K562 (cell line): ENCODE data around the gene DNMT1. TPM values are rescaled to one million over a fixed set of nuclear protein-coding genes. Genes with fewer than 3 reads are reported as not detected.

ENCODE experiments used
- ATAC-seq: fragments of 200-7000 bp; cut with Tn5 transposase; 3 replicates; pipeline ENCODE4 v1.9.1; 2020; ENCODE audit warnings: moderate library complexity
- BruUV-seq: library from RNA; stranded (reverse); fragments of 400-500 nt; replicated peaks from 2 replicates; lab custom pipeline; 2021; lab: Mats Ljungman, UMichigan
- CTCF ChIA-PET: fragments of 300-600 bp; formaldehyde crosslinking; extraction: SDS; loops from one replicate; lab custom pipeline; 2021; ENCODE audit warnings: low intra/inter-chr PET ratio; lab: Yijun Ruan, JAX
- POLR2A ChIA-PET: fragments of 300-600, 350-650 bp; sonication (Branson Sonifier 250); formaldehyde crosslinking; extraction: SDS; loops from one replicate; lab custom pipeline; 2021; ENCODE audit warnings: antibody characterized with exemption, inconsistent platforms; lab: Yijun Ruan, JAX
- DNase-seq, 4 experiments: peaks; one replicate each; pipeline versions ENCODE4 v3.0.0 to v3.0.0-alpha.2; 2011 to 2018; ENCODE audit warnings: low spot score in 3 of 4, mixed read lengths in 3 of 4; ENCODE audit errors: extremely low read depth in 1 of 4
- FAIRE-seq: peaks from 2 replicates; lab custom pipeline; 2011; peaks lifted over from hg19 to GRCh38; lab: Jason Lieb, UNC
- H2AFZ ChIP-seq: 2 replicates; pipeline ENCODE4 v1.6.0; 2011; ENCODE audit warnings: low read depth, low read length, control low read depth, inconsistent platforms
- H3K27ac ChIP-seq: fragments of 200-600 bp; 3 replicates; pipeline ENCODE4 v1.8.0; 2011; ENCODE audit warnings: low read depth, mild to moderate bottlenecking, control low read depth, inconsistent platforms, low read length, moderate library complexity, mixed read lengths; ENCODE audit errors: extremely low read depth
- H3K27me3 ChIP-seq, 2 experiments: fragments of 300-600 bp in 1 of 2; 2 replicates in 1 of 2; 3 replicates in 1 of 2; pipeline versions ENCODE4 v1.6.0 to v1.8.0; 2011; ENCODE audit warnings: inconsistent platforms in 2 of 2, low read length in 2 of 2, mild to moderate bottlenecking in 1 of 2, mixed read lengths in 1 of 2, moderate library complexity in 1 of 2; ENCODE audit not compliant: control insufficient read depth in 2 of 2, insufficient read depth in 2 of 2
- H3K36me3 ChIP-seq: fragments of 300-600 bp; 3 replicates; pipeline ENCODE4 v1.8.0; 2011; ENCODE audit warnings: mild to moderate bottlenecking, low read length, inconsistent platforms; ENCODE audit not compliant: control insufficient read depth, insufficient read depth
- H3K4me1 ChIP-seq, 2 experiments: fragments of 200-600 bp in 1 of 2; replicated peaks in 1 of 2; 2 replicates in 1 of 2; 3 replicates in 1 of 2; pipeline versions ENCODE4 v1.5.1 to v1.8.0; 2011; ENCODE audit warnings: inconsistent platforms in 2 of 2, low read length in 2 of 2, mild to moderate bottlenecking in 1 of 2, mixed read lengths in 1 of 2, moderate library complexity in 1 of 2; ENCODE audit not compliant: control insufficient read depth in 2 of 2, insufficient read depth in 2 of 2
- H3K4me2 ChIP-seq: 2 replicates; pipeline ENCODE4 v1.6.1; 2011; ENCODE audit warnings: low read length, control low read depth, inconsistent platforms, mixed read lengths; ENCODE audit not compliant: insufficient read depth
- H3K4me3 ChIP-seq: fragments of 200-600 bp; sonication (generic), shearing (Covaris generic); 2 replicates; pipeline ENCODE4 v1.5.1; 2016; ENCODE audit warnings: control low read depth, inconsistent platforms
- H3K79me2 ChIP-seq: fragments of 200-600 bp; 3 replicates; pipeline ENCODE4 v1.8.0; 2011; ENCODE audit warnings: low read length, inconsistent platforms; ENCODE audit not compliant: control insufficient read depth, insufficient read depth
- H3K9ac ChIP-seq, 2 experiments: 2 replicates each; pipeline versions ENCODE4 v1.6.0 to v1.6.1; 2011; ENCODE audit warnings: low read depth in 2 of 2, low read length in 2 of 2, control low read depth in 1 of 2, inconsistent platforms in 1 of 2, mild to moderate bottlenecking in 1 of 2, mixed read lengths in 1 of 2; ENCODE audit not compliant: insufficient read depth in 1 of 2
- H3K9me1 ChIP-seq: one replicate; pipeline ENCODE4 v1.6.0; 2011; ENCODE audit warnings: inconsistent platforms, mild to moderate bottlenecking, low read length, moderate library complexity; ENCODE audit not compliant: control insufficient read depth, insufficient read depth
- H3K9me3 ChIP-seq: replicated peaks from 2 replicates; pipeline ENCODE4 v1.5.1; 2011; ENCODE audit warnings: low read depth, low read length, inconsistent platforms; ENCODE audit not compliant: control insufficient read depth, insufficient read depth
- H4K20me1 ChIP-seq: replicated peaks from 2 replicates; pipeline ENCODE4 v1.6.1; 2011; ENCODE audit warnings: low read length, inconsistent platforms, mixed read lengths; ENCODE audit not compliant: control insufficient read depth, insufficient read depth
- POLR2AphosphoS5 ChIP-seq: IDR thresholded peaks from 2 replicates; pipeline ENCODE4 v1.6.1; 2011; ENCODE audit warnings: mild to moderate bottlenecking, low read depth, low read length, moderate library complexity; ENCODE audit not compliant: control insufficient read depth, insufficient read depth
- ZNF518B ChIP-seq: fragments of 250-450 bp; sonication (Bioruptor Pico); IDR thresholded peaks from 2 replicates; pipeline ENCODE4 v1.5.0; 2021; ENCODE audit warnings: mild to moderate bottlenecking, moderate library complexity
- WGBS: fragments of 100-300 bp; shearing (Covaris generic); methylation state at CpG from one replicate; pipeline ENCODE4 v1.1.6; 2016; ENCODE audit warnings: low coverage, mixed read lengths; ENCODE audit not compliant: insufficient coverage; ENCODE audit errors: missing lambda C conversion rate; 5-methylcytosine and 5-hydroxymethylcytosine counted together
- in situ Hi-C: fragments of 300-500 bp; cut with MboI; formaldehyde crosslinking; loops from 4 replicates; pipeline ENCODE4 v1.15.0; 2018; ENCODE audit warnings: inconsistent platforms, mixed read lengths
- intact Hi-C: fragments of 100-400 bp; cut with micrococcal nuclease; formaldehyde crosslinking; loops from 2 replicates; pipeline ENCODE4 v1.14.2; 2022
- polyA plus RNA-seq, 8 experiments: library from polyadenylated mRNA; depleted of rRNA in 4 of 8; stranded (reverse) in 5 of 8; unstranded in 3 of 8; fragments of >200 nt; fragmentation: Nextera tagmentation in 2 of 8; fragmentation: Illumina TruSeq in 1 of 8; extraction: Ambion mirVana in 2 of 8; extraction: Trizol in 1 of 8; gene quantifications; 2 replicates each; pipeline versions ENCODE4 v1.2.1 to v1.2.3, GENCODE V29; 2011 to 2014; ENCODE audit warnings: inconsistent platforms in 1 of 8, missing spikeins in 1 of 8
- total RNA-seq, 7 experiments: library from RNA; depleted of rRNA in 6 of 7; stranded (reverse); fragments of >200 nt in 6 of 7; fragmentation: Illumina TruSeq in 2 of 7; extraction: Trizol in 2 of 7; gene quantifications; 2 replicates each; pipeline versions ENCODE4 v1.2.1 to v1.2.3, GENCODE V29; 2011 to 2021; ENCODE audit warnings: low replicate concordance in 1 of 7
- TF ChIP-seq, protein P1 (sequence below), 2 experiments: fragments of 450-650 bp in 1 of 2; sonication (generic) in 1 of 2; formaldehyde crosslinking in 1 of 2; IDR thresholded peaks; 2 replicates each; pipeline versions ENCODE4 v1.7.1 to v1.9.0; 2016 to 2022; ENCODE audit warnings: inconsistent platforms in 1 of 2, mild to moderate bottlenecking in 1 of 2, missing genetic modification reagents in 1 of 2

DNMT1 gene
- total and polyA plus RNA-seq, 9 of the 15 experiments (the other 6 are each of a cell fraction or from before 2014, with no cell fraction given), result 80.1 to 271 (median 121) TPM

GRCh38 chr19:10163536-10163935, 31.2 kb downstream of the DNMT1 start:
- CTCF ChIA-PET, result no interaction called here
- no peak overlapping the region for H3K9ac ChIP-seq
- H3K4me2 ChIP-seq, result no peak overlapping the region
- TF ChIP-seq ZNF518B (CRISPR knock-in tag) (no peak), POLR2AphosphoS5 (0 out of 2 replicates have a peak, but pooled peaks have one; percentile 34)
- TF ChIP-seq, protein P1, sequence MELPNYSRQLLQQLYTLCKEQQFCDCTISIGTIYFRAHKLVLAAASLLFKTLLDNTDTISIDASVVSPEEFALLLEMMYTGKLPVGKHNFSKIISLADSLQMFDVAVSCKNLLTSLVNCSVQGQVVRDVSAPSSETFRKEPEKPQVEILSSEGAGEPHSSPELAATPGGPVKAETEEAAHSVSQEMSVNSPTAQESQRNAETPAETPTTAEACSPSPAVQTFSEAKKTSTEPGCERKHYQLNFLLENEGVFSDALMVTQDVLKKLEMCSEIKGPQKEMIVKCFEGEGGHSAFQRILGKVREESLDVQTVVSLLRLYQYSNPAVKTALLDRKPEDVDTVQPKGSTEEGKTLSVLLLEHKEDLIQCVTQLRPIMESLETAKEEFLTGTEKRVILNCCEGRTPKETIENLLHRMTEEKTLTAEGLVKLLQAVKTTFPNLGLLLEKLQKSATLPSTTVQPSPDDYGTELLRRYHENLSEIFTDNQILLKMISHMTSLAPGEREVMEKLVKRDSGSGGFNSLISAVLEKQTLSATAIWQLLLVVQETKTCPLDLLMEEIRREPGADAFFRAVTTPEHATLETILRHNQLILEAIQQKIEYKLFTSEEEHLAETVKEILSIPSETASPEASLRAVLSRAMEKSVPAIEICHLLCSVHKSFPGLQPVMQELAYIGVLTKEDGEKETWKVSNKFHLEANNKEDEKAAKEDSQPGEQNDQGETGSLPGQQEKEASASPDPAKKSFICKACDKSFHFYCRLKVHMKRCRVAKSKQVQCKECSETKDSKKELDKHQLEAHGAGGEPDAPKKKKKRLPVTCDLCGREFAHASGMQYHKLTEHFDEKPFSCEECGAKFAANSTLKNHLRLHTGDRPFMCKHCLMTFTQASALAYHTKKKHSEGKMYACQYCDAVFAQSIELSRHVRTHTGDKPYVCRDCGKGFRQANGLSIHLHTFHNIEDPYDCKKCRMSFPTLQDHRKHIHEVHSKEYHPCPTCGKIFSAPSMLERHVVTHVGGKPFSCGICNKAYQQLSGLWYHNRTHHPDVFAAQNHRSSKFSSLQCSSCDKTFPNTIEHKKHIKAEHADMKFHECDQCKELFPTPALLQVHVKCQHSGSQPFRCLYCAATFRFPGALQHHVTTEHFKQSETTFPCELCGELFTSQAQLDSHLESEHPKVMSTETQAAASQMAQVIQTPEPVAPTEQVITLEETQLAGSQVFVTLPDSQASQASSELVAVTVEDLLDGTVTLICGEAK (IDR thresholded peaks at IDR 0.05), result peak; percentile 79
- TF ChIP-seq, protein P1 (CRISPR knock-in tag; IDR thresholded peaks at IDR 0.05), result peak; percentile 31; the same call in 1 of the 2 replicates
- H3K36me3 ChIP-seq, result peaks cover 95% of the 10 kb centered on the region
- H3K79me2 ChIP-seq, result no peaks in the 10 kb centered on the region
- H3K27ac ChIP-seq, result no peak overlapping the region
- H3K4me3 ChIP-seq, result no peak overlapping the region
- 91% methylated on average over 3 of the region's 3 CpGs for WGBS
- no peaks in the 10 kb centered on the region for H3K4me1 ChIP-seq
- H3K27me3 ChIP-seq, result no peaks in the 10 kb centered on the region
- intact Hi-C loops, result no loop called here
- POLR2A ChIA-PET, result no interaction called here
- no peak overlapping the region for H2AFZ ChIP-seq
- BruUV-seq, result no TSS peak
- no peaks in the 10 kb centered on the region for H3K9me3 ChIP-seq
- no peaks in the 10 kb centered on the region for H3K9me1 ChIP-seq
- no peaks in the 10 kb centered on the region for H4K20me1 ChIP-seq
- no peak for DNase-seq
- no peak for FAIRE-seq
- no peak for ATAC-seq
- in situ Hi-C loops, result no loop called here
